Epithelial cell of umbilical artery (primary cell): ENCODE data around the gene NEK5. TPM values are rescaled to one million over a fixed set of nuclear protein-coding genes. Genes with fewer than 3 reads are reported as not detected.

Experiments
- total RNA-seq: library from RNA; depleted of rRNA; stranded (reverse); fragments of >200 nt; gene quantifications from 2 replicates; pipeline ENCODE4 v1.2.3, GENCODE V29; 2014

The NEK5 gene
- total RNA-seq: under 0.01 and 0.30 TPM in 2 replicates

GRCh38 chr13:52128714-52129700 is at the start of gene NEK5:
TSS of gene NEK5 (minus strand) at chr13:52129073. CDS start at chr13:52127482, 1,591 bp downstream.

GRCh38 chr13:52159159-52159982 is 30.5 kb upstream of the NEK5 start, which contains the start of gene NEK3:
TSS of gene NEK3 (minus strand) at chr13:52159597. CDS start at chr13:52156191, 3,406 bp downstream.

GRCh38 chr13:52024481-52024880 is 104.4 kb downstream of the NEK5 start, which contains the start of gene UTP14C:
TSS of gene UTP14C (plus strand) at chr13:52024691. CDS start at chr13:52028805, 4,114 bp downstream.

GRCh38 chr13:52011632-52012511 is 117.0 kb downstream of the NEK5 start, which contains the start of gene ALG11:
TSS of gene ALG11 (plus strand) at chr13:52012398. CDS start at chr13:52012419, 21 bp downstream.

GRCh38 chr13:52010890-52011631 is 117.8 kb downstream of the NEK5 start, which contains the start of gene ATP7B:
TSS of gene ATP7B (minus strand) at chr13:52011450. CDS start at chr13:52011337, 113 bp downstream.

Other genes with a start within 250 kb of the NEK5 start
- 4.0 and 4.5 TPM in 2 replicates for gene ATP7B, start 117.6 kb downstream of the NEK5 start, total RNA-seq
- 20.8 and 38.3 TPM in 2 replicates for gene ALG11, start 116.7 kb downstream of the NEK5 start, total RNA-seq
- 9.7 and 13.2 TPM in 2 replicates for gene UTP14C, start 104.4 kb downstream of the NEK5 start, total RNA-seq
- 13.5 and 17.5 TPM in 2 replicates for gene NEK3, start 30.5 kb upstream of the NEK5 start, total RNA-seq